Sigmoid colon (tissue), 7 donors: Measurements from ENCODE around the gene CCDC187. TPM values are rescaled to one million over a fixed set of nuclear protein-coding genes. Genes with fewer than 3 reads are reported as not detected.
A peak's percentile ranks its signal among the peaks of the same experiment; 100 is the strongest.
"Not testable (repeated sequence)": the region's sequence is repeated elsewhere in the genome, so short reads cannot be mapped to it uniquely, and the experiment has no call there.

ENCODE experiments used
- DNase-seq: peaks from one replicate; pipeline ENCODE4 v3.0.0-alpha.2; 2019
- H3K27ac ChIP-seq, 4 donors: fragments of 200-600 bp; sonication (generic); one replicate each; pipeline ENCODE4 v1.5.1; 2016 to 2019; ENCODE audit warnings: mild to moderate bottlenecking in 1 of 4
- H3K27me3 ChIP-seq, 3 donors: fragments of 200-600 bp; sonication (generic); one replicate each; pipeline ENCODE4 v1.5.1; 2019; ENCODE audit warnings: mild to moderate bottlenecking in 1 of 3
- H3K36me3 ChIP-seq, 4 donors: fragments of 200-600 bp; sonication (generic); one replicate each; pipeline ENCODE4 v1.5.1; 2016 to 2019
- H3K4me1 ChIP-seq, 4 donors: fragments of 200-600 bp; sonication (generic); one replicate each; pipeline ENCODE4 v1.5.1; 2017 to 2019
- H3K4me3 ChIP-seq, 4 donors: fragments of 200-600 bp; sonication (generic); one replicate each; pipeline ENCODE4 v1.5.1; 2017 to 2019; ENCODE audit warnings: mild to moderate bottlenecking in 2 of 4, moderate library complexity in 1 of 4
- H3K9me3 ChIP-seq, 4 donors: fragments of 200-600 bp in 3 of 4; sonication (generic) in 3 of 4; one replicate each; pipeline versions ENCODE4 v1.5.1 to v1.6.1; 2013 to 2019
- EP300 ChIP-seq, 4 donors: sonication (generic); formaldehyde crosslinking; IDR thresholded peaks; one replicate each; pipeline ENCODE4 v1.6.1; 2017; ENCODE audit warnings: antibody characterized with exemption in 4 of 4
- POLR2A ChIP-seq, 2 donors: fragments of 450-650 bp; IDR thresholded peaks; one replicate each; pipeline ENCODE4 v1.6.1; 2016; ENCODE audit warnings: antibody characterized with exemption in 2 of 2, mild to moderate bottlenecking in 2 of 2, moderate library complexity in 2 of 2
- POLR2AphosphoS5 ChIP-seq, 4 donors: sonication (generic); formaldehyde crosslinking; IDR thresholded peaks; one replicate each; pipeline ENCODE4 v1.6.1; 2017; ENCODE audit warnings: antibody characterized with exemption in 4 of 4
- WGBS, 2 donors: extraction: QIAGEN DNeasy Blood & Tissue Kit; methylation state at CpG; one replicate each; pipeline ENCODE4 v1.1.7; 2013; 5-methylcytosine and 5-hydroxymethylcytosine counted together
- intact Hi-C: fragments of 100-400 bp; cut with DNase I; formaldehyde crosslinking; loops from one replicate; pipeline ENCODE4 v1.15.1; 2023
- polyA plus RNA-seq, 3 donors: library from polyadenylated mRNA; stranded (reverse); fragments of 200-250 nt; gene quantifications; one replicate each; pipeline ENCODE4 v1.2.3, GENCODE V29; 2013
- total RNA-seq, 4 donors: library from RNA; depleted of rRNA; stranded (reverse); fragments of >200 nt; gene quantifications; one replicate each; pipeline ENCODE4 v1.1.0, GENCODE V29; 2016
- TF ChIP-seq, protein P1 (sequence below), 4 experiments: fragments of 450-650 bp in 3 of 4; fragments of 200-600 bp in 1 of 4; IDR thresholded peaks; one replicate each; pipeline ENCODE4 v1.5.1; 2016 to 2019; ENCODE audit warnings: antibody characterized with exemption in 4 of 4, mild to moderate bottlenecking in 3 of 4, moderate library complexity in 2 of 4
- donor health status: healthy with polysubstance abuse.
- donor health status: Bipolar disorder and iron deficiency.
- donor health status: healthy.

CCDC187 gene
- total RNA-seq (not detected), polyA plus RNA-seq (under 1 TPM in 1 of 3 donors, not detected in 2; 0.32 TPM)

DNA sequence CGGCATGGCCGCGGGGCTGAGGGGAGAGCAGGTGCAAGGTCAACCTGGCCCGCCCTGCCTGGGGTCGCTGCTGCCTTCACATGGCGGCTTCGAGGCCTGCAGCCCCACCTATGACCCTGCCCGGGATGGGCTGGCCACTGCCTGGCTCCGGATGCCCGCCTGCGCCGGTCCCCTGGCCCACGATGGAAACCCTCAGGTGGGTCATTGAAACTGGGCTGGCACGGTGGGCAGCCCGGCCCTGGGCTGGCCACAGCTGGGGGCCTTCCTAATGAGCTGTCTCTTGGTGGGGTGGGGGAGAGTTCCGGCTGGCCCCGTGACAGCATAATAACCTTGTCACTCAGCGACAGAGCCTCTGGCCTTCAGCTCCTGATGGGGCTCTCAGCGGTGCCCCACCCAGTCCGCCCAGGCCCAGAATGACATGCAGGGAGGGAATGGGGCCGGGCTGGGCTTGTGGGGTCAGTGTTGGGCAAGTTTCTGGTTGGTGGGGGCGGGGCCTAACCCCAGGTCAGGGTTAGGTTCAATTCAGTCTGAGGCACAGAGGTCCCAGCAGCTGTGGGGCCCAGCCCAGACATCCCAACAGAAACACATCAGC, at the start of gene CCDC187:
TSS of gene CCDC187 (minus strand) at position 270 of the 592 bp plus-strand sequence. CDS start at position 6, 264 bp downstream.
- no peak for DNase-seq
- WGBS, 2 donors = 44 to 77% methylated on average over 22 of the region's 22 CpGs
- Histone ChIP-seq H3K9me3 (no peaks in the 10 kb centered on the region), H3K4me3 (no peak within 1 kb of the TSS), H3K36me3 (no peaks in the 10 kb centered on the region), H3K27me3 (peaks cover 0 to 49% (median 6%) of the 10 kb centered on the region in 3 donors), H3K27ac (no peak within 1 kb of the TSS), H3K4me1 (no peaks in the 10 kb centered on the region)
- intact Hi-C loops = no loop called here
- no peak for TF ChIP-seq POLR2AphosphoS5 (IDR thresholded peaks at IDR 0.05)
- TF ChIP-seq, protein P1, sequence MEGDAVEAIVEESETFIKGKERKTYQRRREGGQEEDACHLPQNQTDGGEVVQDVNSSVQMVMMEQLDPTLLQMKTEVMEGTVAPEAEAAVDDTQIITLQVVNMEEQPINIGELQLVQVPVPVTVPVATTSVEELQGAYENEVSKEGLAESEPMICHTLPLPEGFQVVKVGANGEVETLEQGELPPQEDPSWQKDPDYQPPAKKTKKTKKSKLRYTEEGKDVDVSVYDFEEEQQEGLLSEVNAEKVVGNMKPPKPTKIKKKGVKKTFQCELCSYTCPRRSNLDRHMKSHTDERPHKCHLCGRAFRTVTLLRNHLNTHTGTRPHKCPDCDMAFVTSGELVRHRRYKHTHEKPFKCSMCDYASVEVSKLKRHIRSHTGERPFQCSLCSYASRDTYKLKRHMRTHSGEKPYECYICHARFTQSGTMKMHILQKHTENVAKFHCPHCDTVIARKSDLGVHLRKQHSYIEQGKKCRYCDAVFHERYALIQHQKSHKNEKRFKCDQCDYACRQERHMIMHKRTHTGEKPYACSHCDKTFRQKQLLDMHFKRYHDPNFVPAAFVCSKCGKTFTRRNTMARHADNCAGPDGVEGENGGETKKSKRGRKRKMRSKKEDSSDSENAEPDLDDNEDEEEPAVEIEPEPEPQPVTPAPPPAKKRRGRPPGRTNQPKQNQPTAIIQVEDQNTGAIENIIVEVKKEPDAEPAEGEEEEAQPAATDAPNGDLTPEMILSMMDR (IDR thresholded peaks at IDR 0.05) = no peak
- TF ChIP-seq POLR2A (IDR thresholded peaks at IDR 0.05) = no peak

DNA sequence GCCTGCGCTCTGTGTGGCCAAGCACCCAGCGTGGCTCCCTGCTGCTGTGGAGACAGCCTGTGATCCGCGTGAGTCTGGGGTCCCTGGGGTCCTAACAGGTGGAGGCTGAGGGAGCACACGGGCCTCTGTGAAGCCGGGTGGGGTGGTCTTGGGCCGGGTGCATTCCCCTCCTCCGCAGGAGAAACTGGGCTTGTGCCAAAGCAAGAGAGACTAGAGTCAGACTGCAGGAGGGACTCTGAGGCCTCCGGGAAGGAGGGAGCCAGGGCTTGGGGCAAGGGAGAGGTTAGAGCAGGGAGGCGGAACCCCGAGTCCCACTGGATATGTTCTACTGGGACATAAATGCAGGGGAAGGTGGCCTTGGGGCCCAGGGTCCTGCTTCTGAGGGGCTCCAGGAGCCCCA, 49.2 kb upstream of the CCDC187 start:
- intact Hi-C loops = no loop called here
- peak overlapping the region in 2 of 4 donors; percentile 71 to 73 for H3K27ac ChIP-seq
- H3K36me3 ChIP-seq = peaks cover 0 to 41% (median 6%) of the 10 kb centered on the region in 4 donors
- H3K4me1 ChIP-seq = peaks cover 0 to 17% (median 9%) of the 10 kb centered on the region in 4 donors
- DNase-seq = no peak
- TF ChIP-seq, protein P1 (IDR thresholded peaks at IDR 0.05) = no peak
- TF ChIP-seq EP300 (IDR thresholded peaks at IDR 0.05) (no peak), POLR2AphosphoS5 (IDR thresholded peaks at IDR 0.05) (no peak), POLR2A (IDR thresholded peaks at IDR 0.05) (no peak)
- H3K9me3 ChIP-seq = no peaks in the 10 kb centered on the region
- 72 to 90% methylated on average over 11 of the region's 11 CpGs for WGBS, 2 donors
- H3K4me3 ChIP-seq = no peak overlapping the region
- no peaks in the 10 kb centered on the region for H3K27me3 ChIP-seq

DNA sequence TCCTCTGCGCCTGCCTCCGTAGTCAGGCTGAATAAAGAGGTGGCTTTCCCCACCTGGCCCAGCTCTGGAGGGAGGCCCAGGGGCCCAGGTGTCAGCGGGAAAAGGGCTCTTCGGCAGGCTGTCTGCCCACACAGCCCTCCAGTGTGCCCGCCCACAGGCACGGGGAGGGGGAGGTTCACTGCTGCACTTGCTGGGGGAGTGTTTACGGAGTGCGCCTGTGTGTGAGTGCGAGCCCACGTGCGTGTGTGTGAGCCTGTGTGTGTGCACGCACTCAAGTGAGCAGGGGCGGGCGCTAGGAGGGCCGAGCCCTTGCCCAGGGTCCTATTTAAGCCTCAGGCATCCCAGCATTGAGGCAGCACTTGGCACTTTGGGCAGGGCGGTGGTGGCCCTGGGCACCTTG, 48.8 kb upstream of the CCDC187 start:
- intact Hi-C loops = no loop called here
- H3K9me3 ChIP-seq = no peaks in the 10 kb centered on the region
- peak overlapping the region in 1 of 4 donors; percentile 24 for H3K4me3 ChIP-seq
- 36 to 72% methylated on average over 16 of the region's 16 CpGs for WGBS, 2 donors
- peaks cover 0 to 17% (median 9%) of the 10 kb centered on the region in 4 donors for H3K4me1 ChIP-seq
- H3K27me3 ChIP-seq = no peaks in the 10 kb centered on the region
- H3K27ac ChIP-seq = peak overlapping the region in 1 of 4 donors; percentile 7
- H3K36me3 ChIP-seq = peaks cover 0 to 37% (median 6%) of the 10 kb centered on the region in 4 donors
- TF ChIP-seq POLR2A (IDR thresholded peaks at IDR 0.05) = no peak
- no peak for TF ChIP-seq EP300 (IDR thresholded peaks at IDR 0.05)
- no peak for TF ChIP-seq POLR2AphosphoS5 (IDR thresholded peaks at IDR 0.05)
- TF ChIP-seq, protein P1 (IDR thresholded peaks at IDR 0.05) = no peak
- DNase-seq = no peak

DNA sequence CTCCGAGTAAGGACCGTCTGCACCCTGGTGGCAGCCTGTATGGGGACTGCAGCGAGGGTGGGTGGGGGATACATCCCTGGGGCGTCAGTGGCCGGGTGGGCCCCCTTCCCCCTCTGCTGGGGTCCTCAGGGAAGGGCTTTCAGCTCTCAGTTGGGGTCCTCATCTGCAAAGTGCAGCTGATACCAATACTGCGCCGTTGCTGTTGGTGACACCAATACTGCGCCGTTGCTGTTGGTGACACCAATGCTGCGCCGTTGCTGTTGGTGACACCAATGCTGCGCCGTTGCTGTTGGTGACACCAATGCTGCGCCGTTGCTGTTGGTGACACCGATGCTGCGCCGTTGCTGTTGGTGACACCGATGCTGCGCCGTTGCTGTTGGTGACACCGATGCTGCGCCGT, 48.0 kb upstream of the CCDC187 start:
- 91 to 94% methylated on average over 24 of the region's 24 CpGs for WGBS, 2 donors
- H3K4me3 ChIP-seq = peak overlapping the region in 1 of 4 donors; percentile 32
- H3K27me3 ChIP-seq, DNase-seq, intact Hi-C loops, H3K9me3 ChIP-seq, H3K27ac ChIP-seq: not testable (repeated sequence)
- peaks cover 0 to 29% (median 4%) of the 10 kb centered on the region in 4 donors for H3K36me3 ChIP-seq
- peaks cover 0 to 17% (median 9%) of the 10 kb centered on the region in 4 donors for H3K4me1 ChIP-seq

DNA sequence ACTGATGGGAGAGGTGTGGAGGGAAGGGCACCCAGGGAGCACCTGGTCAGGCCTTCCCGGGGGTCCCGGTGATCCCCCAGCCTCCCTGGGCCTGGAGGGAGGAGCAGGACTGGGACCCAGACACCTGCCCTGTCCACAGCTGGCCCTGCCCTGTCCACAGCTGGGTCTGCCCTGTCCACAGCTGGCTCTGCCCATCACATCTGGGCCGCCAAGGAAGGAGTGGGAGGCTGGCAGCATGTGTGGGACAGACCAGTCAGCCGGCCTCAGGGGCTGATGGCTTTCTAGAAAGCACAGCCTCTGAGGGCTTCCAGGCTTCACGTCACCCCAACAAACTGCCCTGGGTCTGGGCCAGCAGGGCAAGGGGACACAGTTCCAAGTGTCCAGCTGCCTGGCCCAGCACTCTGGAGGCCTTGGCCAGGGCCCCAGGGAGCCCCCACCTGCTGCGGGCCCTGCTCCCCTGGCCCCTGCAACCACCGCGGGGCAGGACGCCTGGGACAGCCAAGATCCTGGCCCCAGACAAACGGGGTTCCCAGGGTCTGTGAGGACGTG, 47.4 kb upstream of the CCDC187 start:
- peak overlapping the region in 1 of 4 donors; percentile 32 for H3K4me3 ChIP-seq

More for the DNA sequence above, 47.4 kb upstream of the CCDC187 start:
- DNase-seq = no peak
- TF ChIP-seq, protein P1 (IDR thresholded peaks at IDR 0.05) = no peak
- no peak for TF ChIP-seq POLR2A (IDR thresholded peaks at IDR 0.05)
- no peak for TF ChIP-seq POLR2AphosphoS5 (IDR thresholded peaks at IDR 0.05)
- TF ChIP-seq EP300 (IDR thresholded peaks at IDR 0.05) = no peak
- WGBS, 2 donors = 69 to 84% methylated on average over 11 of the region's 11 CpGs
- peaks cover 0 to 23% (median 2%) of the 10 kb centered on the region in 4 donors for H3K36me3 ChIP-seq
- no peaks in the 10 kb centered on the region for H3K27me3 ChIP-seq
- H3K27ac ChIP-seq = no peak overlapping the region
- no peaks in the 10 kb centered on the region for H3K9me3 ChIP-seq
- H3K4me1 ChIP-seq = peaks cover 0 to 19% (median 10%) of the 10 kb centered on the region in 4 donors
- intact Hi-C loops = no loop called here
